ENCODE measurements around the gene EMC8. TPM values are rescaled to one million over a fixed set of nuclear protein-coding genes. Genes with fewer than 3 reads are reported as not detected.

The EMC8 gene
- total and polyA plus RNA-seq, 4 donors = 13.0 to 40.5 (median 31.8) TPM

- no peak for DNase-seq (ENCODE audit: low read depth in 4 of 6, low spot score in 6 of 6)
- H3K9me3 ChIP-seq (ENCODE audit: control insufficient read depth, insufficient read depth, low read length) = no peaks in the 10 kb centered on the region
- WGBS (ENCODE audit: insufficient coverage) = 33% methylated on average over 7 of the region's 14 CpGs
- peak overlapping the region; percentile 38 for H3K4me3 ChIP-seq (ENCODE audit: low read depth, low read length)
- no peaks in the 10 kb centered on the region for H3K36me3 ChIP-seq (ENCODE audit: control insufficient read depth, insufficient read depth, low read length)
- no peak overlapping the region for H3K27ac ChIP-seq (ENCODE audit: low read depth, low read length)
- H3K27me3 ChIP-seq (ENCODE audit: control insufficient read depth, insufficient read depth, low read length) = peaks cover 40% of the 10 kb centered on the region
- H3K4me1 ChIP-seq (ENCODE audit: control insufficient read depth, insufficient read depth, low read length) = peaks cover 44% of the 10 kb centered on the region
These were observed 49.6 kb downstream of the EMC8 start for GRCh38 chr16:85749771-85750145.

- H3K27me3 ChIP-seq (ENCODE audit: control insufficient read depth, insufficient read depth, low read length) = peaks cover 26% of the 10 kb centered on the region
- H3K4me1 ChIP-seq (ENCODE audit: control insufficient read depth, insufficient read depth, low read length) = peaks cover 17% of the 10 kb centered on the region
- no peaks in the 10 kb centered on the region for H3K9me3 ChIP-seq (ENCODE audit: control insufficient read depth, insufficient read depth, low read length)
- no peaks in the 10 kb centered on the region for H3K36me3 ChIP-seq (ENCODE audit: control insufficient read depth, insufficient read depth, low read length)
- H3K27ac ChIP-seq (ENCODE audit: low read depth, low read length) = no peak overlapping the region
- DNase-seq (ENCODE audit: low read depth in 4 of 6, low spot score in 6 of 6) = no peak
- no peak overlapping the region for H3K4me3 ChIP-seq (ENCODE audit: low read depth, low read length)
- 80% methylated on average over 13 of the region's 13 CpGs for WGBS (ENCODE audit: insufficient coverage)
These were observed 52.7 kb downstream of the EMC8 start for GRCh38 chr16:85746460-85747215.

- Histone ChIP-seq H3K27ac (ENCODE audit: low read depth, low read length) (no peak overlapping the region), H3K4me1 (ENCODE audit: control insufficient read depth, insufficient read depth, low read length) (peaks cover 8% of the 10 kb centered on the region), H3K36me3 (ENCODE audit: control insufficient read depth, insufficient read depth, low read length) (no peaks in the 10 kb centered on the region), H3K9me3 (ENCODE audit: control insufficient read depth, insufficient read depth, low read length) (no peaks in the 10 kb centered on the region), H3K4me3 (ENCODE audit: low read depth, low read length) (no peak overlapping the region), H3K27me3 (ENCODE audit: control insufficient read depth, insufficient read depth, low read length) (no peaks in the 10 kb centered on the region)
- no peak for DNase-seq (ENCODE audit: low read depth in 4 of 6, low spot score in 6 of 6)
- WGBS (ENCODE audit: insufficient coverage) = 64% methylated on average over 8 of the region's 13 CpGs
These were observed 60.2 kb downstream of the EMC8 start for GRCh38 chr16:85738923-85739715.

- DNase-seq (ENCODE audit: low read depth in 4 of 6, low spot score in 6 of 6) = no peak
- H3K4me1 ChIP-seq (ENCODE audit: control insufficient read depth, insufficient read depth, low read length) = peaks cover 9% of the 10 kb centered on the region
- no peaks in the 10 kb centered on the region for H3K27me3 ChIP-seq (ENCODE audit: control insufficient read depth, insufficient read depth, low read length)
- H3K9me3 ChIP-seq (ENCODE audit: control insufficient read depth, insufficient read depth, low read length) = no peaks in the 10 kb centered on the region
- H3K27ac ChIP-seq (ENCODE audit: low read depth, low read length) = no peak overlapping the region
- no peak overlapping the region for H3K4me3 ChIP-seq (ENCODE audit: low read depth, low read length)
- H3K36me3 ChIP-seq (ENCODE audit: control insufficient read depth, insufficient read depth, low read length) = no peaks in the 10 kb centered on the region
- 88% methylated on average over 9 of the region's 9 CpGs for WGBS (ENCODE audit: insufficient coverage)
These were observed 62.4 kb downstream of the EMC8 start for GRCh38 chr16:85736921-85737320.

- WGBS (ENCODE audit: insufficient coverage) = 82% methylated on average over 6 of the region's 6 CpGs
These were observed 63.4 kb downstream of the EMC8 start for GRCh38 chr16:85735946-85736345.

GRCh38 chr16:85735225-85735635 lies 64.1 kb downstream of the EMC8 start:
- WGBS (ENCODE audit: insufficient coverage) = 73% methylated on average over 14 of the region's 14 CpGs
- no peaks in the 10 kb centered on the region for H3K36me3 ChIP-seq (ENCODE audit: control insufficient read depth, insufficient read depth, low read length)

More at GRCh38 chr16:85735946-85736345, 63.4 kb downstream of the EMC8 start:
- Histone ChIP-seq H3K27me3 (ENCODE audit: control insufficient read depth, insufficient read depth, low read length) (no peaks in the 10 kb centered on the region), H3K9me3 (ENCODE audit: control insufficient read depth, insufficient read depth, low read length) (no peaks in the 10 kb centered on the region), H3K27ac (ENCODE audit: low read depth, low read length) (no peak overlapping the region), H3K4me1 (ENCODE audit: control insufficient read depth, insufficient read depth, low read length) (peaks cover 9% of the 10 kb centered on the region), H3K4me3 (ENCODE audit: low read depth, low read length) (no peak overlapping the region), H3K36me3 (ENCODE audit: control insufficient read depth, insufficient read depth, low read length) (no peaks in the 10 kb centered on the region)
- DNase-seq (ENCODE audit: low read depth in 4 of 6, low spot score in 6 of 6) = no peak

GRCh38 chr16:85734311-85735017 lies 64.9 kb downstream of the EMC8 start:
- 84% methylated on average over 10 of the region's 10 CpGs for WGBS (ENCODE audit: insufficient coverage)
- no peaks in the 10 kb centered on the region for H3K36me3 ChIP-seq (ENCODE audit: control insufficient read depth, insufficient read depth, low read length)
- H3K4me3 ChIP-seq (ENCODE audit: low read depth, low read length) = no peak overlapping the region
- H3K27me3 ChIP-seq (ENCODE audit: control insufficient read depth, insufficient read depth, low read length) = no peaks in the 10 kb centered on the region
- peaks cover 18% of the 10 kb centered on the region for H3K4me1 ChIP-seq (ENCODE audit: control insufficient read depth, insufficient read depth, low read length)
- no peak overlapping the region for H3K27ac ChIP-seq (ENCODE audit: low read depth, low read length)
- no peak for DNase-seq (ENCODE audit: low read depth in 4 of 6, low spot score in 6 of 6)
- H3K9me3 ChIP-seq (ENCODE audit: control insufficient read depth, insufficient read depth, low read length) = no peaks in the 10 kb centered on the region

More at GRCh38 chr16:85735225-85735635, 64.1 kb downstream of the EMC8 start:
- Histone ChIP-seq H3K27ac (ENCODE audit: low read depth, low read length) (no peak overlapping the region), H3K27me3 (ENCODE audit: control insufficient read depth, insufficient read depth, low read length) (no peaks in the 10 kb centered on the region), H3K9me3 (ENCODE audit: control insufficient read depth, insufficient read depth, low read length) (no peaks in the 10 kb centered on the region), H3K4me1 (ENCODE audit: control insufficient read depth, insufficient read depth, low read length) (peaks cover 11% of the 10 kb centered on the region), H3K4me3 (ENCODE audit: low read depth, low read length) (no peak overlapping the region)
- DNase-seq (ENCODE audit: low read depth in 4 of 6, low spot score in 6 of 6) = no peak

- no peak overlapping the region for H3K4me3 ChIP-seq (ENCODE audit: low read depth, low read length)
- DNase-seq (ENCODE audit: low read depth in 4 of 6, low spot score in 6 of 6) = peak in 1 of 6 donors; percentile 47
- H3K4me1 ChIP-seq (ENCODE audit: control insufficient read depth, insufficient read depth, low read length) = peaks cover 20% of the 10 kb centered on the region
- 41% methylated on average over 11 of the region's 11 CpGs for WGBS (ENCODE audit: insufficient coverage)
- no peak overlapping the region for H3K27ac ChIP-seq (ENCODE audit: low read depth, low read length)
- no peaks in the 10 kb centered on the region for H3K36me3 ChIP-seq (ENCODE audit: control insufficient read depth, insufficient read depth, low read length)
- no peaks in the 10 kb centered on the region for H3K9me3 ChIP-seq (ENCODE audit: control insufficient read depth, insufficient read depth, low read length)
- H3K27me3 ChIP-seq (ENCODE audit: control insufficient read depth, insufficient read depth, low read length) = no peaks in the 10 kb centered on the region
These were observed 65.5 kb downstream of the EMC8 start for GRCh38 chr16:85733839-85734170.

- no peak overlapping the region for H3K4me3 ChIP-seq (ENCODE audit: low read depth, low read length)
- peaks cover 23% of the 10 kb centered on the region for H3K4me1 ChIP-seq (ENCODE audit: control insufficient read depth, insufficient read depth, low read length)
- no peaks in the 10 kb centered on the region for H3K9me3 ChIP-seq (ENCODE audit: control insufficient read depth, insufficient read depth, low read length)
- no peaks in the 10 kb centered on the region for H3K36me3 ChIP-seq (ENCODE audit: control insufficient read depth, insufficient read depth, low read length)
- no peak overlapping the region for H3K27ac ChIP-seq (ENCODE audit: low read depth, low read length)
- DNase-seq (ENCODE audit: low read depth in 4 of 6, low spot score in 6 of 6) = no peak
- H3K27me3 ChIP-seq (ENCODE audit: control insufficient read depth, insufficient read depth, low read length) = no peaks in the 10 kb centered on the region
- 73% methylated on average over 10 of the region's 13 CpGs for WGBS (ENCODE audit: insufficient coverage)
These were observed 66.0 kb downstream of the EMC8 start for GRCh38 chr16:85733155-85733838.

Data from spinal cord (tissue), 10 donors.